KG1 (cell line): ENCODE data around the gene MAP3K5.

Source experiments
- DNase-seq: peaks from one replicate; lab custom pipeline; 2025; lab: John Stamatoyannopoulos, UW

Gene MAP3K5

DNA sequence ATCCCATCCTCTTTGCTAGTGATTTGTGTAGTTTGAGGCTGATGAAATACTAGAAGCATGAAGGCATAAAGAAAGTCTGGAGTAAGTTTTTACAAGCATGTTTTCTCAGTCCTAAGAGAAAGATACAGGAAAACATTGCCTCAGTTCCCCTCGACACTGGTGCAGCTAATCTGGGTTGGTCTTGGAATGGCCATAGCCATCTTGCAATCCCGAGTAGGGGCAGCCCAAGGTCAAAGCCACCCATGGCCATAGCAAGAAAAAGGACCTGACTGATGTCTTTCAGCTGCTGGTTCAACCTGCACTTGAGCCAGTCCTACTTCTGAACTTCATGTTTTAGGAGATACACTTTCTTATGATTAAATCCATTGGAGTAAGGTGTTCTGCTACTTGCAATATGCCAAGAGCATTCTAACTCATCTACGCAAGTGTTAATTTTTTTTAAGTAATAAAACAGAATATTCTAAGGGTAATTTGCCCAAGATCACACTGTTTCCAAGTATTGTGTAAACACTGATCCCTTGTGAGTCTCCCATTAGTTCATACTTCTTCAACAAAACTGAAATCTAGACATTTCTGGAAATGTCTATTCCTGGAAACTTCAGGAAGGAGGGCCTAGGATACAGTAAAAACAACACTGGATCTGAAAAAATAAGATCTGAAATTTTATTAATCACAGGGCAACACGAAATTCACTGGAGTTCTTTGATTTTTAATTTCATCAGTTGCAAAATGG is 108.9 kb downstream of the MAP3K5 start:
- no peak for DNase-seq

DNA sequence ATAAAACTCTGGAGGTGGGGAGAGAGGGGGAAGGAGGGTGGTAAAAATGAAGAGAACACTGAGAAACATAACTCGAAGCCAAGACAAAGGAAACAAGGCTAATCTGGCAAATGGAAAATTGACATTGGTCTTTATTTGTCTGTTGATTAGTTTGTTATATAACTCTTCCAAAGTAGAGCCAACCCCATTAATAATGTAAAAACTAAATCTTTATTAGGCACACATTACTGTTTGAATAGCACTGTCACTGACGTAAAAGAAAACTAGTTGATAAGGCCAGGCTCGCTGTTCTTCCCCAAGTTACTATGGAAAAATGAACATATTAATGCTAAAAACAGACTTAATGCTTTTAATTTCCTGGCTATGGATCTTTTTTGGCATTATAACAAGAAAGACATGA is 110.0 kb downstream of the MAP3K5 start:
- DNase-seq, result no peak

GRCh38 chr6:136677822-136678221 is 114.5 kb downstream of the MAP3K5 start:
- DNase-seq, result no peak

DNA sequence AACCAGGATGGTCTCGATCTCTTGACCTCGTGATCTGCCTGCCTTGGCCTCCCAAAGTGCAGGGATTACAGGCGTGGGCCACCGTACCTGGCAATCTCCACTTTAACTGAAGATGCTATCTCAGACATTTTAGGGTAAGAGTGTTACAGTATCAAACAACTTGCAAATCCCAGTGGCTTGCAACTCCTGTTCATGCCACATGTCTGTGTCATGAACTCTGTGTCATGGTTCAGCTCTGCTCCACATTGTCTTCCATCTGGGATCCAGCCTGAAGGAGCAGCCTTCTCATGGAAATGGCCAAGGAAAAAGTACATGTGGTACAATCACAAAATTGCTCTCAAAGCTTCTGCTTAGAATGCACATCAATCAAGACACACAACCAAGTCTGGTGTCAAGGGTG is 114.9 kb downstream of the MAP3K5 start:
- no peak for DNase-seq

DNA sequence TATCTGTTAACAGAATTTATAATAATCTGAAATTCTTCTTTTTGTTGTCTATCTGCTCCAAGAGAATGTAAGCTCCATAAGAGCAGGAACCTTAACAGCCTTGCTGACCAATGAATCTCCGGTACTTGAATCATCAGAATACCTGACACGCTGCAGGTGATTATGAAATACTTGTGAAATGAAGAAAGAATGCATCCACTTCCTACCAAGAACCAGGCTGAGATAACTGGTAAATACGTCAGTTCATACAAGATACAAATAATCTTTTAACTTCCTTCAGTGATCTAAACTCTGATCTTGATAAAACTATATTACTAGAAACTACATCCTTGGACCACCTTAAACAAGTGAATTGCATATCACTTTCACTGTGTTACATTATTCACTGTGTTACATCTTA is 116.2 kb downstream of the MAP3K5 start:
- DNase-seq, result no peak

DNA sequence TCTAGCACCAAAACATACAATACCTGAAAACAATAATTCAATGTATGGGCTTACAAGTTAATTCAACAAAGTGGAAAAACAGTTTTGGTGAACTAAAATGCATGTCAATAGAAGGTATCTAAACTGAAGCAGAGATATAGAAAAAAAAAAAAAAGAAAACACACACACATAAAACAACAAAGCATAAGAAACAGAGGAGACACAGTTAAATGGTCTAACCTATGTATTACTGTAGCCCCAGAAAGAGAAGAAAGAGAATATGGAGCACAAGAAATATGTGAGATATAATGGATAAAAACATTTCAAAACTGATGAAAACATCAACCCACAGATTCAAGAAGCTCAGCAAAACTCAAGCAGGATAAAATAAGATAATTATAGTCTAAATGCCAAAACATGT is 118.7 kb downstream of the MAP3K5 start:
- no peak for DNase-seq

DNA sequence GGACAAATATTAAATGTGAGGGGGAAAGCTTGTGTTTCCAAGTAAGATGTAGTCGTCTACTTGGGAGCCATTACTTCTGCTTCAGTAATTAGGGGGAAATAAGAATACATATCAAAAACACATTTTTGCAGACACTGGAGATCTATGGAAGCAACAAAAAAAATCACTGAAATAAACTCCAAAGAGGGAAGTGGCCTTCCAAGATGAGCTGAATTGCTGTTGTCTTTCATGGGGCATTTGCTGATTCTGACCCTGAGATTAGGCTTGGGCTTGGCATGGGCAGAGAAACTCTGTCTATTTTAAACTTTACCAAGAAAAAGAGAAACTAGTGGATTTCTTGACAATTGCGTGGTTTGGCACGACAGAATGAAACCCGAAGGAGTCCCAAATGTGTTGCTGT is 120.1 kb downstream of the MAP3K5 start:
- DNase-seq, result no peak

GRCh38 chr6:136669299-136669699 is 123.0 kb downstream of the MAP3K5 start:
- DNase-seq, result no peak

DNA sequence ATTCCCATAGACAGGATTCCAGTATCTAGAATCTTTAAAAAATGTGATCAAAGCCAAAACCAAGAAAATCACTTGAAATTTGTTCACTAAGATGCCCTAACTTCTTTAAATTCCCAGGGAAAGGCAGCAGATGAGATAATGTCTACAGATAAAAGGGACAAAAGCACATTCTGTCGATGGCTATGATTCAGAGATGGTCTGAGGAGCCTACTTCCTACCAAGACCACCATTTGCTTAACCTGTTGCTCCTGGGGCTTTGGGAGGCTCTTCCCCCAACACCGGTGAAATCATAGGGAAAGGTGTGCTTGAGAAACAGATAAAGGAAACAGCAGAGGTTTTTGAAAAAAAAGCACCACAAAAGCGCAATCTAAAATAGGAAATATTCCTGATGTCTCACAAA is 123.7 kb downstream of the MAP3K5 start:
- no peak for DNase-seq

- no peak for DNase-seq
These were observed 126.2 kb downstream of the MAP3K5 start for GRCh38 chr6:136666041-136666440.

DNA sequence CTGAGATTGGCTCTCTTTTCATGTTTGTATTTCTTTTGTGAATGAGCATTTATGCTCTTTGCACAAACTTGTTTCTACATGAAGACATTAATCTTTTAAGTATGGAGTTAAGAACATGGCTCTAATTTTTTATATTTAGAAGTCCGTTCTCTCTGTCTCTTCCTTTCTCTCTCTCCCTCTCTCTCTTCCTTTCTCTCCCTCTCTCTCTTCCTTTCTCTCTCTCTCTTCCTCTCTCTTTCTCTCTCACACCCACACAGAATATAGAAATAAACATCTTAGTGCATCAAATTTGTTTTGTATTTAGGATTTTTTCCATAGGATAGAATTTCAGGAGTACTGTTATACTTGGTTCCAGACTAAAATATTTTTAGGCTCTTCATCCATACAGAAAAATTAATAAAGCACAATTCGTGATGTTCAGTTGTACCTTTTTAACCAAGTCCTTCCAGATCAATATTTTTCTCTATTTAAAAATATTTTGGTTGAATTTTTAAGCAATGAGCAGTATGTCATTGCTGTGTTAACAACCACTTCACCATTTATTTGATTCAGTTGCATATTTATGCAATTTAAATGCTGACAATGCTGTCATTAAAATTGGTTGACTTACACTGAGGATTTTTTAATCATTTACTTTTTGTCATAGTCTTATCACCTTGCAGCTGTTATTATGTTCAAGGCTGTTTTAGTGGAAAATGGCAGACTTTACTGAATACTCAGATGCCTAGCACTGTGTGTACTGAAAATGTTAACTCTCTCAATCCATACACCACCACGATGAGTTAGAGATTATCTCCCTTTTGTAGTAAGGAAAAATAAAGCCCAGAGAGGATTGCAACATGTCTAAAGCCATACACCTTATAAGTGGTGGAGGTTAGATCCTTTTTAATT is 129.7 kb downstream of the MAP3K5 start:
- DNase-seq, result no peak

GRCh38 chr6:136660727-136661126 is 131.6 kb downstream of the MAP3K5 start:
- DNase-seq, result no peak

DNA sequence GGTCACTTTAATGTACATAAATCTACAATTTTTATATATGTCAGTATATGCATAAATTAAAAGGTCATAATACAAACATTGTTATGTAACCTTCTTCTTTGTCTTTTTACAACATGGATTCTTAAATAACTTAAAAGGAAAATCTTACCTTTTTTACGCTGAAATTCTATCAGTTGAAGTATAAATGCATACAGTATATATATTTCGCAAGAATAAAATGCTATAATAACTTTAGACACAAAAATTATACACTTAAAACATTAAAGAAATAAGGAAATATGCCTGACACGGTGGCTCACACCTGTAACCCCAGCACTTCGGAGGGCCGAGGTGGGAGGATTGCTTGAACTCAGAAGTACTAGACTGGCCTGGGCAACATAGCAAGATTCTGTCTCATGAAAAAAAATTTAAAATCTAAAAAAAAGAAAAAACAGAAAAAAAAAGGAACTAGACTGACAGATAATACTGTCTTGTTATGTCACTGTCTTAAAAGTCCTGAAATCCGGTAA is 132.2 kb downstream of the MAP3K5 start:
- no peak for DNase-seq

DNA sequence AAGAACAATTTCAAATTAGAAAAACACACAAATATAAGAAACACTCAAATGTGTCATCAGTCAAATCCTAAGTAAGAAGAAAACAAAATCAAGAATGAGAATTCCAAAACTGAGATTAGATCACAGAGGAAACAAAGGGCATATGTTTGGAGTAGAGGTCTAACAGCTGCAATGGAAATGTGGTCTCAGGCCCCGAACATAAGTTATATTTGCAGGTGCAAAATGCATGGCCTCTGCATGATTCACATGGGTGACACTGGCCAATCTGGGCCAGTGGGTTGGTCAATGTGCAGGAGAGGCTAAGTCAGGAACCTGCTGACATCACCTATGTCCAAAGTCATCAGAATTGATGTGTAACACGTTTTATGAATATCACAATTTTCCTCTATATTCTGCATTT is 133.6 kb downstream of the MAP3K5 start:
- no peak for DNase-seq

DNA sequence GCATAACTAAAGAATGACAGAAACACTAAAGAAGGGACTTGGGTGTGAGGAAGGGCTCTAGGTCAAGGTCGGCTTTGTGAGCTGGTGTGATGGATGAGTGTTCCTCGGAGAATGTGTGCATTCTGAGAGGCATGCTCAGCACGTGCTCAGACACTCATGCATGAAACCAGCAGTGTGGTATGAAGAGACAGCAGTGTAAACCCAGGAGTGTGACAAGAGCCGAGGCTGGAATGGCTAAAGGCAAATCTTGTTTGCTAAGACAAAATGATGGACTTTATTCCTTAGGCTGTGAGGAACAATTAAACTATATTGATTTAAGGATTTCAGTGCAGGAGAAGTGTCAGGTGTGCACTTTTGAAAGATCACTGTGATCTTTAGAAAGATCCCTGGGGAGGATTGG is 134.6 kb downstream of the MAP3K5 start:
- DNase-seq, result no peak

DNA sequence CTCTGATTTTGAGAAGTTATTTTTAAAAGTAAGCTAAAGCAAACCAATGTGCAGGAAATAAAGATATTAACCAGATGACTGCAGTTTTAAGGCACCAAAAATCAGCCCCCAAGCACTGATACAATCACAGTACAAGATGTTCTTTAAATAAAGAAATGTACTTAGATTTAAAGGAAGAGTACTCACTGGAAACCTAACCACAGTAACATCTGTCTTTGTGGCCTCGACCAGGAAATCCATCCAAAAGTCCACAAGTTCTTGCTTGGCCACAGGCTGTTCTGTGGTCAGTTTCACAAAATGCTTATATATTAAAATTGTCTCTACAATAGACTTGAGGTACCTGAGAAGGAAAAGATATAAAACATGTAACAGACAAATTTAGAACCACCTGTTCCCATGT is 136.2 kb downstream of the MAP3K5 start:
- DNase-seq, result no peak

- no peak for DNase-seq
These were observed 136.8 kb downstream of the MAP3K5 start for GRCh38 chr6:136655239-136656014.

DNA sequence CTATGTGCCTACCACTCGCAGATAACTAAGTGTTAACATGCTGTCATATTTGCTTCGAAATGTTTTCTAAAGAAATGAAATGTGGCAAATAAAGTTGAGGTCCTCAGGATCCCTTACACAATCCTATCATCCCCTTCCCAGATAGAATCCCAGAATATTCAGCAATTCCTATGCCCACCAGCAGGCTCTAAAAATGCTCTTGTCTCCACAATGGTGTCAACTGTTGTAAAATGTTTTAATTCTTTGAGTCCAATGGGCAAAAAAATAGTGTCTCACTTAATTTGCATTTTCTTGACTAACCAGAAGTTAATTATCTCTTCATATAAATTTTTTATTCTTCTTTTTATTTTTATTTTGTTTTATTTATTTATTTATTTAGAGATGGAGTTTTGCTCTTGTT is 138.2 kb downstream of the MAP3K5 start:
- DNase-seq, result no peak

- no peak for DNase-seq
These were observed 139.6 kb downstream of the MAP3K5 start for GRCh38 chr6:136652656-136653055.

DNA sequence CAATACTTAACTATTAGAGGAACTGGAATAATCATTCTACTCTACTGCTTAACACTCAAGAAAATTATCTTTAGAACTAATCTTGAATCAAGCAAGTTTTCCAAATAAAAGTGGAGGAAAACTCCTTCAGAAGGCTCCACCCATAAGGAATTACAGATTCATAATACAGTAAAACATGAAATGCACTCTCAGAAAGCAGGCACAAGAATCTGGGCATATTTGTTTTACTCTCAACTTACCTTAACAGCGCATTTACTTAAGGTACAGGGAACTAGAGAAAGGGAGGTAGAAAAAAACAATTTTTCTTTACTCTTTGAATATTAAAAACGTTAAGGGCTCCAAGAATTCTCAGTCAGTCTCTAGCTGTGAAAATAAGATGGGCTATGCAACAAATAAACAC is 140.3 kb downstream of the MAP3K5 start:
- DNase-seq, result no peak

DNA sequence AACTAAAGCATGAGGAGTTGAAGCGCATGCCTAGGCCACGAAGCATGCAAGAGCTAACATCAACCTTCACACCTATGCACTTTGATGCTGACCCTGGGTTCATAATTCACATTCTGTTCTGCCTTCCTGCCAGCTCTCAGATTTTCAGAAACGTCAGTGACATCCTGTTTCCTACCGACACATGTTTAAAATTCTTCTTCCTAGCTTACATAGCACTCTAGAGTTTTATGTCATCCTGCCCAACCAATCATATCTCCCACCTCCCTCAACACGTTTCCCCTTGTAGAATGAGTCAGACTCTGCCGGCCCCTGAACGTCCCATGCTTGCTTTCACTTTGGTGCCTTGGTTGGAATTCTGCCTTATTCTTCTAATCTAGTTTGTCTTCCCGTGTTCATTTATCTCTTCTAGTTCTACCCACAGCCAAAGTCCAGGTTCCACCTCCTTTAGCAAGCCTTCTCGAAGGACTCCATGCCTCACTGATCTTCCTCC is 144.9 kb downstream of the MAP3K5 start:
- no peak for DNase-seq

DNA sequence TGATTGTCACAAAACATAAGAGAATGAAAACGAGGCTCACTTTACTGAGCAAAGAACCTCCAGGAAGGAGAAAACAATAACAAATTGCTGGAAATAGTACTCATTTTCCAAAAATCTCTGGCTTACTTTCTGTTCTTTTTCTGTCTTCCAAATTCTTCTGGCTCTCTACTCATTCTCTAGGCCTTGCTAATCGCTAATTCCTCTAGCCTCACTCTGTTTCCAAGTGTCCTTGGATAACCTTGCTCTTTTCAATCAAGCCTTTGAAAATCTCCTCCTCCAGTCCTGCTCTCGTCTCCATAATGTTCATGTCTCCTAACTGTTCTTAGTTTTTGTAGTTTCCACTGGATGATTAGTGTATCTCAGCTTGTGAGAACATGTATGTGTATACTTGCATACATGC is 145.9 kb downstream of the MAP3K5 start:
- DNase-seq, result no peak
